ENCODE measurements around the gene SYT17. TPM values are rescaled to one million over a fixed set of nuclear protein-coding genes. Genes with fewer than 3 reads are reported as not detected.

The SYT17 gene
- total RNA-seq, 2 experiments from 2014 or later: 6.2 to 10.3 TPM

- ChIA-PET CTCF (ENCODE audit: unreplicated experiment) (no interaction called here), POLR2A (interaction anchor here (1.2 to 1.6 kb wide), 2 partner anchors 12 to 93 kb away, joined by 3 to 5 read pairs; no protein-coding TSS in a partner anchor)
- intact Hi-C loops (cut with micrococcal nuclease; ENCODE audit: unreplicated experiment): loop anchor here (1.0 to 5.0 kb wide), 3 partner anchors 143 to 312 kb away; partner anchors contain the start of genes CCP110, COQ7 and GDE1
- Histone ChIP-seq H4K20me1 (ENCODE audit: insufficient read depth, low read length) (no peaks in the 10 kb centered on the region), H3K9me3 (ENCODE audit: low read length) (peaks cover 42% of the 10 kb centered on the region), H3K4me1 (ENCODE audit: insufficient read depth, low read length, poor library complexity, severe bottlenecking) (peaks cover 50% of the 10 kb centered on the region), H3K36me3 (ENCODE audit: insufficient read depth, low read length) (peaks cover 29% of the 10 kb centered on the region), H3K27ac (ENCODE audit: low read depth, low read length, poor library complexity, severe bottlenecking) (peak overlapping the region; percentile 99), H3K79me2 (ENCODE audit: insufficient read depth, low read depth, low read length) (peaks cover 12% of the 10 kb centered on the region; the same call in 1 of the 2 replicates), H3K9me2 (ENCODE audit: insufficient read depth, low read length) (no peaks in the 10 kb centered on the region), H3K4me2 (ENCODE audit: low read length) (peak overlapping the region; percentile 92), H2AFZ (ENCODE audit: low read length) (peak overlapping the region; percentile 58), H3K4me3 (ENCODE audit: low read depth, low read length, poor library complexity, severe bottlenecking) (peak overlapping the region; percentile 65)
- peak; percentile 89 for DNase-seq (ENCODE audit: low spot score)
- TF ChIP-seq, protein P1, sequence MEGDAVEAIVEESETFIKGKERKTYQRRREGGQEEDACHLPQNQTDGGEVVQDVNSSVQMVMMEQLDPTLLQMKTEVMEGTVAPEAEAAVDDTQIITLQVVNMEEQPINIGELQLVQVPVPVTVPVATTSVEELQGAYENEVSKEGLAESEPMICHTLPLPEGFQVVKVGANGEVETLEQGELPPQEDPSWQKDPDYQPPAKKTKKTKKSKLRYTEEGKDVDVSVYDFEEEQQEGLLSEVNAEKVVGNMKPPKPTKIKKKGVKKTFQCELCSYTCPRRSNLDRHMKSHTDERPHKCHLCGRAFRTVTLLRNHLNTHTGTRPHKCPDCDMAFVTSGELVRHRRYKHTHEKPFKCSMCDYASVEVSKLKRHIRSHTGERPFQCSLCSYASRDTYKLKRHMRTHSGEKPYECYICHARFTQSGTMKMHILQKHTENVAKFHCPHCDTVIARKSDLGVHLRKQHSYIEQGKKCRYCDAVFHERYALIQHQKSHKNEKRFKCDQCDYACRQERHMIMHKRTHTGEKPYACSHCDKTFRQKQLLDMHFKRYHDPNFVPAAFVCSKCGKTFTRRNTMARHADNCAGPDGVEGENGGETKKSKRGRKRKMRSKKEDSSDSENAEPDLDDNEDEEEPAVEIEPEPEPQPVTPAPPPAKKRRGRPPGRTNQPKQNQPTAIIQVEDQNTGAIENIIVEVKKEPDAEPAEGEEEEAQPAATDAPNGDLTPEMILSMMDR (conservative IDR thresholded peaks at IDR 0.05; ENCODE audit: low read length): peak; percentile 60
- no peak for TF ChIP-seq EZH2phosphoT487 (IDR thresholded peaks at IDR 0.05; ENCODE audit: borderline replicate concordance, low read depth, low read length)
- TSS peak; percentile 90 for BruUV-seq (replicated peaks)
These were observed 42.4 kb downstream of the SYT17 start for GRCh38 chr16:19210280-19210924.

- Histone ChIP-seq H3K4me2 (ENCODE audit: low read length) (peak overlapping the region; percentile 92), H4K20me1 (ENCODE audit: insufficient read depth, low read length) (no peaks in the 10 kb centered on the region), H3K79me2 (ENCODE audit: insufficient read depth, low read depth, low read length) (peaks cover 12% of the 10 kb centered on the region; the same call in 1 of the 2 replicates), H2AFZ (ENCODE audit: low read length) (peak overlapping the region; percentile 58), H3K9me3 (ENCODE audit: low read length) (peaks cover 44% of the 10 kb centered on the region), H3K36me3 (ENCODE audit: insufficient read depth, low read length) (peaks cover 33% of the 10 kb centered on the region), H3K27ac (ENCODE audit: low read depth, low read length, poor library complexity, severe bottlenecking) (peak overlapping the region; percentile 99), H3K4me1 (ENCODE audit: insufficient read depth, low read length, poor library complexity, severe bottlenecking) (peaks cover 50% of the 10 kb centered on the region), H3K9me2 (ENCODE audit: insufficient read depth, low read length) (no peaks in the 10 kb centered on the region), H3K4me3 (ENCODE audit: low read depth, low read length, poor library complexity, severe bottlenecking) (peak overlapping the region; percentile 65)
- TF ChIP-seq EZH2phosphoT487 (IDR thresholded peaks at IDR 0.05; ENCODE audit: borderline replicate concordance, low read depth, low read length): no peak
- TF ChIP-seq, protein P1 (conservative IDR thresholded peaks at IDR 0.05; ENCODE audit: low read length): no peak
- BruUV-seq (replicated peaks): TSS peak; percentile 89
- ChIA-PET POLR2A (interaction anchor here (1.2 to 1.6 kb wide), 2 partner anchors 12 to 93 kb away, joined by 3 to 5 read pairs; no protein-coding TSS in a partner anchor), CTCF (ENCODE audit: unreplicated experiment) (no interaction called here)
- intact Hi-C loops (cut with micrococcal nuclease; ENCODE audit: unreplicated experiment): loop anchor here (1.0 to 5.0 kb wide), 3 partner anchors 144 to 311 kb away; partner anchors contain the start of genes CCP110, COQ7 and GDE1
- DNase-seq (ENCODE audit: low spot score): peak; percentile 88
These were observed 42.9 kb downstream of the SYT17 start for GRCh38 chr16:19210968-19211367.

- intact Hi-C loops (cut with micrococcal nuclease; ENCODE audit: unreplicated experiment): loop anchor here (5.0 kb wide), 1 partner anchor 310 kb away; the partner anchor contains the start of genes CCP110 and GDE1
- peak overlapping the region; percentile 99 for H3K27ac ChIP-seq (ENCODE audit: low read depth, low read length, poor library complexity, severe bottlenecking)
- peaks cover 33% of the 10 kb centered on the region for H3K36me3 ChIP-seq (ENCODE audit: insufficient read depth, low read length)
- peak overlapping the region; percentile 92 for H3K4me2 ChIP-seq (ENCODE audit: low read length)
- ChIA-PET CTCF (ENCODE audit: unreplicated experiment) (no interaction called here), POLR2A (interaction anchor here (1.6 kb wide), 1 partner anchor 13 kb away, joined by 5 read pairs; no protein-coding TSS in a partner anchor)
- no peaks in the 10 kb centered on the region for H4K20me1 ChIP-seq (ENCODE audit: insufficient read depth, low read length)
- no peaks in the 10 kb centered on the region for H3K9me2 ChIP-seq (ENCODE audit: insufficient read depth, low read length)
- H3K4me1 ChIP-seq (ENCODE audit: insufficient read depth, low read length, poor library complexity, severe bottlenecking): peaks cover 47% of the 10 kb centered on the region
- TF ChIP-seq, protein P1 (conservative IDR thresholded peaks at IDR 0.05; ENCODE audit: low read length): no peak
- no peak for TF ChIP-seq EZH2phosphoT487 (IDR thresholded peaks at IDR 0.05; ENCODE audit: borderline replicate concordance, low read depth, low read length)
- peaks cover 12% of the 10 kb centered on the region; the same call in 1 of the 2 replicates for H3K79me2 ChIP-seq (ENCODE audit: insufficient read depth, low read depth, low read length)
- peak overlapping the region; percentile 65 for H3K4me3 ChIP-seq (ENCODE audit: low read depth, low read length, poor library complexity, severe bottlenecking)
- peaks cover 44% of the 10 kb centered on the region for H3K9me3 ChIP-seq (ENCODE audit: low read length)
- BruUV-seq (replicated peaks): no TSS peak
- no peak for DNase-seq (ENCODE audit: low spot score)
- H2AFZ ChIP-seq (ENCODE audit: low read length): no peak overlapping the region
These were observed 44.0 kb downstream of the SYT17 start for GRCh38 chr16:19212059-19212458.
